Lower lobe of right lung (tissue), 2 donors: ENCODE measurements around the gene TENT5C. TPM values are rescaled to one million over a fixed set of nuclear protein-coding genes. Genes with fewer than 3 reads are reported as not detected.
"Not testable (repeated sequence)": the region's sequence is repeated elsewhere in the genome, so short reads cannot be mapped to it uniquely, and the experiment has no call there.

Source experiments
- ATAC-seq, 2 donors: fragments of 200-7000 bp; cut with Tn5 transposase; one replicate each; pipeline ENCODE4 v1.9.1; 2020 to 2022; ENCODE audit warnings: mild to moderate bottlenecking in 2 of 2, moderate library complexity in 2 of 2
- DNase-seq: peaks from one replicate; pipeline ENCODE4 v3.0.0-alpha.2; 2020
- H3K27ac ChIP-seq: fragments of 200-600 bp; one replicate; pipeline ENCODE4 v1.8.0; 2022
- H3K27me3 ChIP-seq: fragments of 200-600 bp; one replicate; pipeline ENCODE4 v1.8.0; 2022; ENCODE audit warnings: low read depth
- H3K36me3 ChIP-seq: fragments of 200-600 bp; one replicate; pipeline ENCODE4 v1.8.0; 2022; ENCODE audit warnings: mild to moderate bottlenecking
- H3K4me1 ChIP-seq: fragments of 200-600 bp; one replicate; pipeline ENCODE4 v1.8.0; 2022
- H3K4me3 ChIP-seq: fragments of 200-600 bp; one replicate; pipeline ENCODE4 v1.8.0; 2022; ENCODE audit warnings: mild to moderate bottlenecking
- H3K9me3 ChIP-seq: fragments of 200-600 bp; one replicate; pipeline ENCODE4 v1.8.0; 2022
- CTCF ChIP-seq: fragments of 200-600 bp; IDR thresholded peaks from one replicate; pipeline ENCODE4 v1.8.0; 2022; ENCODE audit warnings: antibody characterized with exemption, mild to moderate bottlenecking
- intact Hi-C: fragments of 100-400 bp; cut with DNase I; formaldehyde crosslinking; loops from one replicate; pipeline ENCODE4 v1.11.0; 2022
- long read RNA-seq: library from polyadenylated mRNA; unstranded; transcript quantifications from one replicate; pipeline ENCODE4 v2.0.0, GENCODE V29; 2021
- total RNA-seq: library from RNA; stranded (reverse); fragmentation: NEBNext Ultra II Directional; extraction: Animal tissue kit (Norgen Biotek cat#: 25700); gene quantifications from one replicate; pipeline ENCODE4 v1.2.1, GENCODE V29; 2021
- donor health status: DM: no; HTN: yes; CAD: no; lungs with severe emphysema.

The TENT5C gene
- 23.2 TPM for total RNA-seq
- long read RNA-seq, full-length matches to known transcripts, result 27 of 37 reads
- long read RNA-seq, partial matches to known transcripts, result 0 of 37 reads
- long read RNA-seq, other reads (novel, unspliced or antisense), result 10 of 37 reads

DNA sequence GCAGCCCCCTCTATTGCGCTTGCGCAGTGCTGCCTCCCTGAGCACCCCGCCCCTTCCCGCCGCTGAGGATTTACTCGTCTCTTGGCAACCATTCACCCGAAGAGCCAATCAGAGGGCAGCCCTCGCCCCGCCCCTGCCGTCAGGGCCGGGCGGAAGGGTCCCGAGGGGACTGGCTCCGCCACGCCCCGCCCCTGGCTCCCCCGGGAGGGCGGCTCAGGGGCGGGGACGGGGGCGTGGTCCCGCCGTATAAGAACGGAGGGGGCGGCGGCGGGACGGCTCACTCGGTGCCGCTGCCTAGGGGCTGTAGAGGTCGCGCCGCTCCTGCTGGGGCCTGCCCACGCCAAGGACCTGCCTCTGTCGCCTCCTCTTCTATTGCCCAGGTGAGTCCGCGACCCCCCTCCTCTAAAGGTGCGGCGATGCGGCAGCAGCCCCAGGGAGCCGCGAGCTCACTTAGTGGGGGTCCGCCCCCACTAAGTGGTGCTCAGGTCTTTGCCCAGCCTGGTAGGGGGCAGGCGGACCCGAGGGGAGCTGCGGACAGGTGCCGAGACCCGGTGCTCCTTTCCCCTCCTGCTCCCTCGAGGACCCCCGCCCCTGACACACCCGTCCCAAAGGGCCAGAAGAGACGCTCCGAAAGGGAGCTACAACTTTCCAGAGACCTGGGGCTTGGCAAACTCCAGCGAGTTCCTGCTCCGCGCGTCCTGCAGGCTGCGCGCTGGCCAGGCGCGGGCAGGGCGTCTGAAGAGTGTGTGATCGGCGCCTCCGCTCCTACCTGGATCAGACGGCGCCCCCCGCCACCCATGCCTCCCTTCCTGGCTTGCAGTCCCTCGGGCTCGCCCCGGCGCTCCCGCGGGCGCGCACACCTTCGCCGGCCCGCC, at the start of gene TENT5C:
Gene TENT5C (plus strand): TSS at position 275 of the 875 bp plus-strand sequence. CDS start 16,821 bp downstream, outside the sequence.
- Histone ChIP-seq H3K27ac (peak within 1 kb of the TSS; percentile 89), H3K9me3 (no peaks in the 10 kb centered on the region), H3K27me3 (no peaks in the 10 kb centered on the region), H3K4me1 (peaks cover 37% of the 10 kb centered on the region), H3K4me3 (peak within 1 kb of the TSS; percentile 82), H3K36me3 (no peaks in the 10 kb centered on the region)
- peak; percentile 97 to 99 for ATAC-seq
- TF ChIP-seq CTCF, result no peak
- intact Hi-C loops, result no loop called here
- DNase-seq, result peak; percentile 98

- intact Hi-C loops, result no loop called here
- ATAC-seq (no peak), DNase-seq (no peak)
- Histone ChIP-seq H3K27me3 (no peaks in the 10 kb centered on the region), H3K9me3 (no peaks in the 10 kb centered on the region), H3K36me3 (no peaks in the 10 kb centered on the region), H3K4me1 (no peaks in the 10 kb centered on the region), H3K4me3 (no peak overlapping the region), H3K27ac (no peak overlapping the region)
- no peak for TF ChIP-seq CTCF
Measured at GRCh38 chr1:117556341-117556740, 49.5 kb upstream of the TENT5C start.

- Histone ChIP-seq H3K4me1 (no peaks in the 10 kb centered on the region), H3K36me3 (no peaks in the 10 kb centered on the region), H3K27ac (no peak overlapping the region), H3K27me3 (no peaks in the 10 kb centered on the region), H3K9me3 (no peaks in the 10 kb centered on the region), H3K4me3 (no peak overlapping the region)
- DNase-seq (no peak), ATAC-seq (no peak)
- TF ChIP-seq CTCF, result no peak
- intact Hi-C loops, result no loop called here
Measured at GRCh38 chr1:117556976-117557375, 48.9 kb upstream of the TENT5C start.

GRCh38 chr1:117558451-117558850, 47.4 kb upstream of the TENT5C start:
- H3K27ac ChIP-seq, H3K27me3 ChIP-seq, H3K36me3 ChIP-seq, ATAC-seq, H3K4me3 ChIP-seq, H3K9me3 ChIP-seq, H3K4me1 ChIP-seq, DNase-seq, intact Hi-C loops: not testable (repeated sequence)

- no peak for DNase-seq
- peaks cover 12% of the 10 kb centered on the region for H3K4me1 ChIP-seq
- intact Hi-C loops, result no loop called here
- H3K36me3 ChIP-seq, result no peaks in the 10 kb centered on the region
- no peak overlapping the region for H3K4me3 ChIP-seq
- ATAC-seq, result no peak
- TF ChIP-seq CTCF, result no peak
- no peak overlapping the region for H3K27ac ChIP-seq
- H3K27me3 ChIP-seq, result no peaks in the 10 kb centered on the region
- no peaks in the 10 kb centered on the region for H3K9me3 ChIP-seq
Measured at GRCh38 chr1:117559139-117559538, 46.7 kb upstream of the TENT5C start.

GRCh38 chr1:117559985-117560384, 45.9 kb upstream of the TENT5C start:
- Histone ChIP-seq H3K36me3 (no peaks in the 10 kb centered on the region), H3K4me3 (no peak overlapping the region), H3K4me1 (peaks cover 19% of the 10 kb centered on the region), H3K27ac (no peak overlapping the region), H3K9me3 (no peaks in the 10 kb centered on the region), H3K27me3 (no peaks in the 10 kb centered on the region)
- ATAC-seq (no peak), DNase-seq (no peak)
- intact Hi-C loops, result no loop called here
- TF ChIP-seq CTCF, result no peak
